GM23338 (cell line): Measurements from ENCODE around the gene NAT8L. TPM values are rescaled to one million over a fixed set of nuclear protein-coding genes. Genes with fewer than 3 reads are reported as not detected.

Experiments used
- ATAC-seq: fragments of 200-7000 bp; cut with Tn5 transposase; 3 replicates; pipeline ENCODE4 v1.9.1; 2020
- DNase-seq: peaks from one replicate; pipeline ENCODE4 v3.0.0-alpha.2; 2015; ENCODE audit warnings: low spot score
- H2AFZ ChIP-seq: fragments of 200-600 bp; sonication (generic); 2 replicates; pipeline ENCODE4 v1.8.0; 2016; ENCODE audit warnings: antibody characterized with exemption, mild to moderate bottlenecking, moderate library complexity
- H3F3A ChIP-seq: fragments of 200-600 bp; sonication (generic); replicated peaks from 2 replicates; pipeline ENCODE4 v1.8.0; 2017; ENCODE audit warnings: antibody characterized with exemption, mixed run types, low read depth
- H3K27ac ChIP-seq: fragments of 200-600 bp; sonication (generic); 2 replicates; pipeline ENCODE4 v1.6.1; 2016; ENCODE audit warnings: low read depth
- H3K27me3 ChIP-seq: fragments of 200-600 bp; sonication (generic); 2 replicates; pipeline ENCODE4 v1.8.0; 2016; ENCODE audit warnings: mild to moderate bottlenecking, mixed run types, moderate library complexity; ENCODE audit not compliant: insufficient read depth
- H3K36me3 ChIP-seq: fragments of 200-600 bp; sonication (generic); 2 replicates; pipeline ENCODE4 v1.8.0; 2016; ENCODE audit warnings: mild to moderate bottlenecking; ENCODE audit not compliant: insufficient read depth
- H3K4me1 ChIP-seq: fragments of 200-600 bp; sonication (generic); 2 replicates; pipeline ENCODE4 v1.8.0; 2016; ENCODE audit warnings: mild to moderate bottlenecking, moderate library complexity; ENCODE audit not compliant: insufficient read depth
- H3K4me2 ChIP-seq: fragments of 200-600 bp; sonication (generic); 2 replicates; pipeline ENCODE4 v1.7.1; 2017; ENCODE audit warnings: mixed run types
- H3K4me3 ChIP-seq: fragments of 200-600 bp; sonication (generic); 2 replicates; pipeline ENCODE4 v1.6.1; 2016; ENCODE audit warnings: mixed run types
- H3K79me2 ChIP-seq: fragments of 200-600 bp; sonication (generic); replicated peaks from 2 replicates; pipeline ENCODE4 v1.8.0; 2017; ENCODE audit warnings: mild to moderate bottlenecking; ENCODE audit not compliant: insufficient read depth
- H3K9me2 ChIP-seq: fragments of 200-600 bp; sonication (generic); 2 replicates; pipeline ENCODE4 v1.8.0; 2017; ENCODE audit not compliant: insufficient read depth
- H4K20me1 ChIP-seq: fragments of 200-600 bp; sonication (generic); replicated peaks from 2 replicates; pipeline ENCODE4 v1.8.0; 2017; ENCODE audit warnings: mild to moderate bottlenecking; ENCODE audit not compliant: insufficient read depth
- H3K27ac Mint-ChIP-seq: 2 replicates; pipeline ENCODE4 v1.8.0; 2020; ENCODE audit warnings: inconsistent platforms, mild to moderate bottlenecking, moderate library complexity, mixed read lengths
- H3K27me3 Mint-ChIP-seq: 3 replicates; pipeline ENCODE4 v1.8.0; 2022; ENCODE audit warnings: low read depth, mild to moderate bottlenecking, moderate library complexity, mixed read lengths, inconsistent platforms; ENCODE audit not compliant: insufficient read depth, poor library complexity
- H3K36me3 Mint-ChIP-seq: 3 replicates; pipeline ENCODE4 v1.8.0; 2021; ENCODE audit warnings: low read depth, mild to moderate bottlenecking, inconsistent platforms, moderate library complexity, mixed read lengths
- H3K4me1 Mint-ChIP-seq: 3 replicates; pipeline ENCODE4 v1.8.0; 2020; ENCODE audit warnings: mild to moderate bottlenecking, inconsistent platforms, mixed read lengths
- H3K4me3 Mint-ChIP-seq: 3 replicates; pipeline ENCODE4 v1.8.0; 2021; ENCODE audit warnings: moderate library complexity, mild to moderate bottlenecking, inconsistent platforms, mixed read lengths
- H3K9me3 Mint-ChIP-seq: 3 replicates; pipeline ENCODE4 v1.8.0; 2020; ENCODE audit warnings: moderate library complexity, mild to moderate bottlenecking, inconsistent platforms, mixed read lengths
- CREB1 ChIP-seq: fragments of 250-450 bp; sonication (Bioruptor Pico); IDR thresholded peaks from 2 replicates; pipeline ENCODE4 v1.5.0; 2020; ENCODE audit warnings: low read depth, mild to moderate bottlenecking, moderate library complexity
- NANOG ChIP-seq: IDR thresholded peaks from 2 replicates; pipeline ENCODE4 v1.6.1; 2016; ENCODE audit warnings: antibody characterized with exemption, borderline replicate concordance
- POLR2AphosphoS5 ChIP-seq: IDR thresholded peaks from 2 replicates; pipeline ENCODE4 v1.6.1; 2016; ENCODE audit warnings: antibody characterized with exemption, low read depth
- ZNF114 ChIP-seq: fragments of 250-450 bp; sonication (Bioruptor Pico); IDR thresholded peaks from 2 replicates; pipeline ENCODE4 v1.5.0; 2020; ENCODE audit warnings: mild to moderate bottlenecking, moderate library complexity
- polyA plus RNA-seq: library from polyadenylated mRNA; unstranded; fragments of >200 nt; fragmentation: Nextera tagmentation; extraction: Ambion mirVana; gene quantifications from 2 replicates; pipeline ENCODE4 v1.2.1, GENCODE V29; 2016
- total RNA-seq: library from RNA; depleted of rRNA; stranded (reverse); fragments of >200 nt; shearing (Covaris generic); gene quantifications from 2 replicates; pipeline ENCODE4 v1.2.3, GENCODE V29; 2014
- TF ChIP-seq, protein P1 (sequence below): IDR thresholded peaks from 2 replicates; pipeline ENCODE4 v1.6.1; 2016; ENCODE audit warnings: antibody characterized with exemption
- TF ChIP-seq, protein P2 (sequence below): IDR thresholded peaks from one replicate; pipeline ENCODE4 v1.6.1; 2018; ENCODE audit warnings: antibody characterized with exemption; ENCODE audit not compliant: unreplicated experiment
- TF ChIP-seq, protein P3 (sequence below): fragments of 250-450 bp; sonication (Bioruptor Pico); IDR thresholded peaks from 2 replicates; pipeline ENCODE4 v1.5.0; 2020; ENCODE audit warnings: mild to moderate bottlenecking, moderate library complexity

Gene NAT8L
- total and polyA plus RNA-seq, 2 experiments from 2014 or later: 1.6 to 9.7 TPM

DNA sequence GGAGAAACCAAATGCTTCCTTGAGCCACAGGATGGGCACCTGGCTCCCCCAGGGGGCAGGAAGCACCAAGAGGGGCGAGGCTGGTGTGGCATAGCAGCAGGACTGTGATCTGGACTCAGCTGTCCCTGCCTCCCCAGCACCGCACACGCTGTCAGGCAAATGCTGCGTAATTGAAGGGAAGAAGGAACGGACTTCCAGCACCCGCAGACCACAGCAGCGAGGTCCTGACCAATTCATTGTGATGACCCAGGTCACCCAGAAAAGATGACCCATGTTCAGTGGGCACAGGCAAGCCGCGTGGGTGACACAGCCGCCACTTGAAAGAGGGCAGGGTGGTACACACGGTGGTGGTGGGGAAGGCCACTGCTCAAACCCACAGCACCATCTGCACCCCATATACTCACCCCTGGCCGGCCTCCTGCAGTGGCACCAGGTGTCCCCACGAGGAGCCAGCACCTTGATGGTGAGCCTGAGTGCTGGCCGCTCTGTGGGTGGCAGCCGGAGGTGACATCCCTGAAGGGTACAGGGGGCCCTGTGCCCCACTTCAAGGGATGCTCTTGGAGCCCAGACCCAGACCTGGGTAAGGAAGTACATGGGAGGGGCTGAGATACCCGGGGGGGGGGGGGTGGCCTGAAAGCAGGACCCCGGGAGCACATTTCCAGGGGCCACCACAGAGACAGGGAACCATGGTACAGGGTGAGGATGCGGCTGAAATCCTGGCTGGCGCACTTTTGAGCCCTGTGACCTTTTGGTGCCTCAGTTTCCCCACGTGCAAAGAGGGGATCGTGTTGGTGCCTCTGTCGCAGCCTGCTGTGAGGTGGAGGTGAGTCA is 11.5 kb downstream of the NAT8L start:
- Histone ChIP-seq H3K4me1 (no peaks in the 10 kb centered on the region), H2AFZ (no peak overlapping the region), H4K20me1 (no peaks in the 10 kb centered on the region), H3K4me2 (no peak overlapping the region), H3K27ac (no peak overlapping the region), H3K36me3 (no peaks in the 10 kb centered on the region), H3F3A (peaks cover 6% of the 10 kb centered on the region; the same call in 1 of the 2 replicates), H3K4me3 (no peak overlapping the region), H3K9me2 (no peaks in the 10 kb centered on the region), H3K79me2 (no peaks in the 10 kb centered on the region), H3K27me3 (no peaks in the 10 kb centered on the region)
- TF ChIP-seq, protein P1, sequence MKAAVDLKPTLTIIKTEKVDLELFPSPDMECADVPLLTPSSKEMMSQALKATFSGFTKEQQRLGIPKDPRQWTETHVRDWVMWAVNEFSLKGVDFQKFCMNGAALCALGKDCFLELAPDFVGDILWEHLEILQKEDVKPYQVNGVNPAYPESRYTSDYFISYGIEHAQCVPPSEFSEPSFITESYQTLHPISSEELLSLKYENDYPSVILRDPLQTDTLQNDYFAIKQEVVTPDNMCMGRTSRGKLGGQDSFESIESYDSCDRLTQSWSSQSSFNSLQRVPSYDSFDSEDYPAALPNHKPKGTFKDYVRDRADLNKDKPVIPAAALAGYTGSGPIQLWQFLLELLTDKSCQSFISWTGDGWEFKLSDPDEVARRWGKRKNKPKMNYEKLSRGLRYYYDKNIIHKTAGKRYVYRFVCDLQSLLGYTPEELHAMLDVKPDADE: no peak
- TF ChIP-seq POLR2AphosphoS5: no peak
- TF ChIP-seq, protein P2, sequence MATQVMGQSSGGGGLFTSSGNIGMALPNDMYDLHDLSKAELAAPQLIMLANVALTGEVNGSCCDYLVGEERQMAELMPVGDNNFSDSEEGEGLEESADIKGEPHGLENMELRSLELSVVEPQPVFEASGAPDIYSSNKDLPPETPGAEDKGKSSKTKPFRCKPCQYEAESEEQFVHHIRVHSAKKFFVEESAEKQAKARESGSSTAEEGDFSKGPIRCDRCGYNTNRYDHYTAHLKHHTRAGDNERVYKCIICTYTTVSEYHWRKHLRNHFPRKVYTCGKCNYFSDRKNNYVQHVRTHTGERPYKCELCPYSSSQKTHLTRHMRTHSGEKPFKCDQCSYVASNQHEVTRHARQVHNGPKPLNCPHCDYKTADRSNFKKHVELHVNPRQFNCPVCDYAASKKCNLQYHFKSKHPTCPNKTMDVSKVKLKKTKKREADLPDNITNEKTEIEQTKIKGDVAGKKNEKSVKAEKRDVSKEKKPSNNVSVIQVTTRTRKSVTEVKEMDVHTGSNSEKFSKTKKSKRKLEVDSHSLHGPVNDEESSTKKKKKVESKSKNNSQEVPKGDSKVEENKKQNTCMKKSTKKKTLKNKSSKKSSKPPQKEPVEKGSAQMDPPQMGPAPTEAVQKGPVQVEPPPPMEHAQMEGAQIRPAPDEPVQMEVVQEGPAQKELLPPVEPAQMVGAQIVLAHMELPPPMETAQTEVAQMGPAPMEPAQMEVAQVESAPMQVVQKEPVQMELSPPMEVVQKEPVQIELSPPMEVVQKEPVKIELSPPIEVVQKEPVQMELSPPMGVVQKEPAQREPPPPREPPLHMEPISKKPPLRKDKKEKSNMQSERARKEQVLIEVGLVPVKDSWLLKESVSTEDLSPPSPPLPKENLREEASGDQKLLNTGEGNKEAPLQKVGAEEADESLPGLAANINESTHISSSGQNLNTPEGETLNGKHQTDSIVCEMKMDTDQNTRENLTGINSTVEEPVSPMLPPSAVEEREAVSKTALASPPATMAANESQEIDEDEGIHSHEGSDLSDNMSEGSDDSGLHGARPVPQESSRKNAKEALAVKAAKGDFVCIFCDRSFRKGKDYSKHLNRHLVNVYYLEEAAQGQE: no peak
- no peak for TF ChIP-seq ZNF114 (CRISPR knock-in tag)
- no peak for TF ChIP-seq CREB1 (CRISPR knock-in tag)
- no peak for TF ChIP-seq NANOG
- TF ChIP-seq, protein P3, sequence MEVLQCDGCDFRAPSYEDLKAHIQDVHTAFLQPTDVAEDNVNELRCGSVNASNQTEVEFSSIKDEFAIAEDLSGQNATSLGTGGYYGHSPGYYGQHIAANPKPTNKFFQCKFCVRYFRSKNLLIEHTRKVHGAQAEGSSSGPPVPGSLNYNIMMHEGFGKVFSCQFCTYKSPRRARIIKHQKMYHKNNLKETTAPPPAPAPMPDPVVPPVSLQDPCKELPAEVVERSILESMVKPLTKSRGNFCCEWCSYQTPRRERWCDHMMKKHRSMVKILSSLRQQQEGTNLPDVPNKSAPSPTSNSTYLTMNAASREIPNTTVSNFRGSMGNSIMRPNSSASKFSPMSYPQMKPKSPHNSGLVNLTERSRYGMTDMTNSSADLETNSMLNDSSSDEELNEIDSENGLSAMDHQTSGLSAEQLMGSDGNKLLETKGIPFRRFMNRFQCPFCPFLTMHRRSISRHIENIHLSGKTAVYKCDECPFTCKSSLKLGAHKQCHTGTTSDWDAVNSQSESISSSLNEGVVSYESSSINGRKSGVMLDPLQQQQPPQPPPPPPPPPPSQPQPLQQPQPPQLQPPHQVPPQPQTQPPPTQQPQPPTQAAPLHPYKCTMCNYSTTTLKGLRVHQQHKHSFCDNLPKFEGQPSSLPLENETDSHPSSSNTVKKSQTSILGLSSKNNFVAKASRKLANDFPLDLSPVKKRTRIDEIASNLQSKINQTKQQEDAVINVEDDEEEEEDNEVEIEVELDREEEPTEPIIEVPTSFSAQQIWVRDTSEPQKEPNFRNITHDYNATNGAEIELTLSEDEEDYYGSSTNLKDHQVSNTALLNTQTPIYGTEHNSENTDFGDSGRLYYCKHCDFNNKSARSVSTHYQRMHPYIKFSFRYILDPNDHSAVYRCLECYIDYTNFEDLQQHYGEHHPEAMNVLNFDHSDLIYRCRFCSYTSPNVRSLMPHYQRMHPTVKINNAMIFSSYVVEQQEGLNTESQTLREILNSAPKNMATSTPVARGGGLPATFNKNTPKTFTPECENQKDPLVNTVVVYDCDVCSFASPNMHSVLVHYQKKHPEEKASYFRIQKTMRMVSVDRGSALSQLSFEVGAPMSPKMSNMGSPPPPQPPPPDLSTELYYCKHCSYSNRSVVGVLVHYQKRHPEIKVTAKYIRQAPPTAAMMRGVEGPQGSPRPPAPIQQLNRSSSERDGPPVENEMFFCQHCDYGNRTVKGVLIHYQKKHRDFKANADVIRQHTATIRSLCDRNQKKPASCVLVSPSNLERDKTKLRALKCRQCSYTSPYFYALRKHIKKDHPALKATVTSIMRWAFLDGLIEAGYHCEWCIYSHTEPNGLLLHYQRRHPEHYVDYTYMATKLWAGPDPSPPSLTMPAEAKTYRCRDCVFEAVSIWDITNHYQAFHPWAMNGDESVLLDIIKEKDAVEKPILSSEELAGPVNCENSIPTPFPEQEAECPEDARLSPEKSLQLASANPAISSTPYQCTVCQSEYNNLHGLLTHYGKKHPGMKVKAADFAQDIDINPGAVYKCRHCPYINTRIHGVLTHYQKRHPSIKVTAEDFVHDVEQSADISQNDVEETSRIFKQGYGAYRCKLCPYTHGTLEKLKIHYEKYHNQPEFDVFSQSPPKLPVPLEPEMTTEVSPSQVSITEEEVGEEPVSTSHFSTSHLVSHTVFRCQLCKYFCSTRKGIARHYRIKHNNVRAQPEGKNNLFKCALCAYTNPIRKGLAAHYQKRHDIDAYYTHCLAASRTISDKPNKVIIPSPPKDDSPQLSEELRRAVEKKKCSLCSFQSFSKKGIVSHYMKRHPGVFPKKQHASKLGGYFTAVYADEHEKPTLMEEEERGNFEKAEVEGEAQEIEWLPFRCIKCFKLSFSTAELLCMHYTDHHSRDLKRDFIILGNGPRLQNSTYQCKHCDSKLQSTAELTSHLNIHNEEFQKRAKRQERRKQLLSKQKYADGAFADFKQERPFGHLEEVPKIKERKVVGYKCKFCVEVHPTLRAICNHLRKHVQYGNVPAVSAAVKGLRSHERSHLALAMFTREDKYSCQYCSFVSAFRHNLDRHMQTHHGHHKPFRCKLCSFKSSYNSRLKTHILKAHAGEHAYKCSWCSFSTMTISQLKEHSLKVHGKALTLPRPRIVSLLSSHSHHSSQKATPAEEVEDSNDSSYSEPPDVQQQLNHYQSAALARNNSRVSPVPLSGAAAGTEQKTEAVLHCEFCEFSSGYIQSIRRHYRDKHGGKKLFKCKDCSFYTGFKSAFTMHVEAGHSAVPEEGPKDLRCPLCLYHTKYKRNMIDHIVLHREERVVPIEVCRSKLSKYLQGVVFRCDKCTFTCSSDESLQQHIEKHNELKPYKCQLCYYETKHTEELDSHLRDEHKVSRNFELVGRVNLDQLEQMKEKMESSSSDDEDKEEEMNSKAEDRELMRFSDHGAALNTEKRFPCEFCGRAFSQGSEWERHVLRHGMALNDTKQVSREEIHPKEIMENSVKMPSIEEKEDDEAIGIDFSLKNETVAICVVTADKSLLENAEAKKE (CRISPR knock-in tag): no peak
- Mint-ChIP-seq H3K4me3 (peak overlapping the region; percentile 29; the same call in 1 of the 3 replicates), H3K4me1 (peaks cover 18% of the 10 kb centered on the region), H3K27ac (no peak overlapping the region), H3K36me3 (no peaks in the 10 kb centered on the region; the same call in 2 of the 3 replicates), H3K9me3 (no peaks in the 10 kb centered on the region), H3K27me3 (peaks cover 11% of the 10 kb centered on the region)
- DNase-seq: no peak
- no peak for ATAC-seq
